Measurements from ENCODE around the gene GNG2. TPM values are rescaled to one million over a fixed set of nuclear protein-coding genes. Genes with fewer than 3 reads are reported as not detected.

The GNG2 gene
- total and polyA plus RNA-seq, 4 donors = 102 to 347 (median 229) TPM

DNA sequence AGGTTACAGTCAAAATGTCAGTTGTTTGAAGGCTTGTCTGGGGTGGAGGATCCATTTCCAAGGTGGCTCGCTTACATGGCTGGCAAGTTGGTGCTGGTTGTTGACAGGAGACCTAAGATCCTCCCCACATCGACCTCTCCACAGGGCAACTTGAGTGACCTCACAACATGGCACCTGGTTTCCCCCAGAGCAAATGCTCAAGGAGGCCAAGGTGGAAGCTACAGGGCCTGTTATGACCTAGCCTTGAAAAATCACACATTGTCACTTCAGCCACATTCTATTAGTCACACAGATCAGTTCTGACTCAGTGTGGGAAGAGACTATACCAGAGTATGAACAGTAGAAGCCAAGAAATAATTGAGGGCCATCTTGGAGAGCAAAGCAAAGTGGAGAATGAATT, 11.3 kb upstream of the GNG2 start:
- WGBS (ENCODE audit: insufficient coverage) = 100% methylated on average over 1 of the region's 2 CpGs
- Histone ChIP-seq H3K27me3 (ENCODE audit: control insufficient read depth, insufficient read depth, low read length) (no peaks in the 10 kb centered on the region), H3K27ac (ENCODE audit: low read depth, low read length) (no peak overlapping the region), H3K36me3 (ENCODE audit: control insufficient read depth, insufficient read depth, low read length) (no peaks in the 10 kb centered on the region), H3K9me3 (ENCODE audit: control insufficient read depth, insufficient read depth, low read length) (no peaks in the 10 kb centered on the region), H3K4me3 (ENCODE audit: low read depth, low read length) (no peak overlapping the region), H3K4me1 (ENCODE audit: control insufficient read depth, insufficient read depth, low read length) (peaks cover 9% of the 10 kb centered on the region)
- DNase-seq (ENCODE audit: low read depth in 4 of 6, low spot score in 6 of 6) = no peak

GRCh38 chr14:51850651-51851050, 9.8 kb upstream of the GNG2 start:
- WGBS (ENCODE audit: insufficient coverage) = no CpG with 5 or more reads among the region's 1 CpG
- no peaks in the 10 kb centered on the region for H3K27me3 ChIP-seq (ENCODE audit: control insufficient read depth, insufficient read depth, low read length)
- H3K36me3 ChIP-seq (ENCODE audit: control insufficient read depth, insufficient read depth, low read length) = no peaks in the 10 kb centered on the region
- no peak overlapping the region for H3K4me3 ChIP-seq (ENCODE audit: low read depth, low read length)
- no peak overlapping the region for H3K27ac ChIP-seq (ENCODE audit: low read depth, low read length)
- peaks cover 12% of the 10 kb centered on the region for H3K4me1 ChIP-seq (ENCODE audit: control insufficient read depth, insufficient read depth, low read length)
- no peak for DNase-seq (ENCODE audit: low read depth in 4 of 6, low spot score in 6 of 6)
- no peaks in the 10 kb centered on the region for H3K9me3 ChIP-seq (ENCODE audit: control insufficient read depth, insufficient read depth, low read length)

DNA sequence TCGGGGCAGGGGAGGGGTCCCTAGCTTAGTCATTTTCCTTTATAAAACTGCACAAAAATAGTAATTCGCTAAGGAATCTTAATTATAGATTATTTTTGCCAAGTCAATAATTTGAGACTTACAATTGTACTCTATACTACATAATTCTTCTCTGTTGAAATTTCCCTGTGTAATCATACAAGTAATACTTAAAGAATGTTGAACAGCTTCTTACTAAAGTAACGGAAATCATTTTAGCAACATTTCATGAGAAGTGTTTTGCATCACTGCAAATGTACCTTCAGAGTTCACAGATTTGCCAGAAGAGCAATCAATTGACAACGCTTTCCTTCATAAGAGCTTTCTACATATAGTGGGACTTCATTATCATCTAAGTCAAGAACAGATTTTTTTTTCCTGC, 7.9 kb upstream of the GNG2 start:
- Histone ChIP-seq H3K4me1 (ENCODE audit: control insufficient read depth, insufficient read depth, low read length) (peaks cover 6% of the 10 kb centered on the region), H3K9me3 (ENCODE audit: control insufficient read depth, insufficient read depth, low read length) (no peaks in the 10 kb centered on the region), H3K36me3 (ENCODE audit: control insufficient read depth, insufficient read depth, low read length) (no peaks in the 10 kb centered on the region), H3K27me3 (ENCODE audit: control insufficient read depth, insufficient read depth, low read length) (no peaks in the 10 kb centered on the region), H3K4me3 (ENCODE audit: low read depth, low read length) (no peak overlapping the region), H3K27ac (ENCODE audit: low read depth, low read length) (no peak overlapping the region)
- no peak for DNase-seq (ENCODE audit: low read depth in 4 of 6, low spot score in 6 of 6)
- no CpG with 5 or more reads among the region's 4 CpGs for WGBS (ENCODE audit: insufficient coverage)

GRCh38 chr14:51855234-51855633, 5.2 kb upstream of the GNG2 start:
- 60% methylated on average over 1 of the region's 3 CpGs for WGBS (ENCODE audit: insufficient coverage)

DNA sequence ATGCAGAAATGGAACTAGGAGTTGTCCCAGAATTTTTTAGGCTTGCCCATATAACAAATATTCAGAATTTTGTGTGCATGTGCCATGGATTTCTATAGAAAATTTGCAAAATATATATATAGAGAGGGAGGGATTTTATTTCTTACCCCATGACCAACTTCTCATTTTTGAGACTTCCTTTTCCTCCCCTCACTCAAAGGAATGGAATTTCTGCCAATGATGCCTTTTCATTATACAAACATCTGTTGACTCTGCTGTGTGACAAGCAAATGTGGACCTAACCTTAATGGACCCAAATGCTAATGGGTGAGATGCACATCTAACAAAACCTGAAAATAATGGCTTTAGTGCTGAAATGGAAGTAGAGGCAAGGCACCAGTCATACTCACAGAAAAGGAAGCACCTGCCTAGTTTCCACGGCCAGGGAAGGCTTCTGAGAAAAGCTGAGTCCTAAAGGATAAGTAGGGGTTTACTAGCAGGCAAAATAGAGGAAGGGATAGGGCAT, 3.6 kb upstream of the GNG2 start:
- no peaks in the 10 kb centered on the region for H3K9me3 ChIP-seq (ENCODE audit: control insufficient read depth, insufficient read depth, low read length)
- H3K36me3 ChIP-seq (ENCODE audit: control insufficient read depth, insufficient read depth, low read length) = no peaks in the 10 kb centered on the region
- WGBS (ENCODE audit: insufficient coverage) = 89% methylated on average over 1 of the region's 1 CpG
- no peak for DNase-seq (ENCODE audit: low read depth in 4 of 6, low spot score in 6 of 6)
- H3K27me3 ChIP-seq (ENCODE audit: control insufficient read depth, insufficient read depth, low read length) = no peaks in the 10 kb centered on the region
- peaks cover 11% of the 10 kb centered on the region for H3K4me1 ChIP-seq (ENCODE audit: control insufficient read depth, insufficient read depth, low read length)
- H3K27ac ChIP-seq (ENCODE audit: low read depth, low read length) = no peak overlapping the region
- H3K4me3 ChIP-seq (ENCODE audit: low read depth, low read length) = no peak overlapping the region

More at GRCh38 chr14:51855234-51855633, 5.2 kb upstream of the GNG2 start:
- Histone ChIP-seq H3K27me3 (ENCODE audit: control insufficient read depth, insufficient read depth, low read length) (no peaks in the 10 kb centered on the region), H3K27ac (ENCODE audit: low read depth, low read length) (peak overlapping the region; percentile 64), H3K36me3 (ENCODE audit: control insufficient read depth, insufficient read depth, low read length) (no peaks in the 10 kb centered on the region), H3K4me1 (ENCODE audit: control insufficient read depth, insufficient read depth, low read length) (peaks cover 10% of the 10 kb centered on the region), H3K4me3 (ENCODE audit: low read depth, low read length) (no peak overlapping the region), H3K9me3 (ENCODE audit: control insufficient read depth, insufficient read depth, low read length) (no peaks in the 10 kb centered on the region)
- DNase-seq (ENCODE audit: low read depth in 4 of 6, low spot score in 6 of 6) = peak in 2 of 6 donors; percentile 40 to 41

DNA sequence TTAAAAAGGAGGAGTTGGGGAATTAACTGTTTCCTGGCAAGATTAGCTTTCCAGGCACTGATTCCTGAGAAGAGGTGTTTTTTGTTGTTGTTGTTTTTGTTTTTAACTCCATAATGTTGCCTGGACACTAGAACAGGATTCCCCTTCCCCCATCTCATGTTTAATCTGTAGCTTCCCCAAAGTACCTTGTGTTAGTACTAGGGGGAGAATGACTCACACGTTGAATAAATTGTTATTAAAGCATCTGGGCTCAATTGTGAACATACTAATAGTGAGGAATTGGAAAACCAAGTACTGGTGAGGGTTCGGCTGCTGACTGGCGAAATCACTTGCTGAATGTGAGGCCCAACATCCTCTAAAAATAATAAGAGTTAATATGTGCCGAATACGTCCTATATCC, 1.3 kb upstream of the GNG2 start:
- no peaks in the 10 kb centered on the region for H3K27me3 ChIP-seq (ENCODE audit: control insufficient read depth, insufficient read depth, low read length)
- no peak overlapping the region for H3K27ac ChIP-seq (ENCODE audit: low read depth, low read length)
- no peak overlapping the region for H3K4me3 ChIP-seq (ENCODE audit: low read depth, low read length)
- peaks cover 11% of the 10 kb centered on the region for H3K4me1 ChIP-seq (ENCODE audit: control insufficient read depth, insufficient read depth, low read length)
- H3K9me3 ChIP-seq (ENCODE audit: control insufficient read depth, insufficient read depth, low read length) = no peaks in the 10 kb centered on the region
- no peaks in the 10 kb centered on the region for H3K36me3 ChIP-seq (ENCODE audit: control insufficient read depth, insufficient read depth, low read length)
- WGBS (ENCODE audit: insufficient coverage) = 68% methylated on average over 3 of the region's 5 CpGs
- no peak for DNase-seq (ENCODE audit: low read depth in 4 of 6, low spot score in 6 of 6)

DNA sequence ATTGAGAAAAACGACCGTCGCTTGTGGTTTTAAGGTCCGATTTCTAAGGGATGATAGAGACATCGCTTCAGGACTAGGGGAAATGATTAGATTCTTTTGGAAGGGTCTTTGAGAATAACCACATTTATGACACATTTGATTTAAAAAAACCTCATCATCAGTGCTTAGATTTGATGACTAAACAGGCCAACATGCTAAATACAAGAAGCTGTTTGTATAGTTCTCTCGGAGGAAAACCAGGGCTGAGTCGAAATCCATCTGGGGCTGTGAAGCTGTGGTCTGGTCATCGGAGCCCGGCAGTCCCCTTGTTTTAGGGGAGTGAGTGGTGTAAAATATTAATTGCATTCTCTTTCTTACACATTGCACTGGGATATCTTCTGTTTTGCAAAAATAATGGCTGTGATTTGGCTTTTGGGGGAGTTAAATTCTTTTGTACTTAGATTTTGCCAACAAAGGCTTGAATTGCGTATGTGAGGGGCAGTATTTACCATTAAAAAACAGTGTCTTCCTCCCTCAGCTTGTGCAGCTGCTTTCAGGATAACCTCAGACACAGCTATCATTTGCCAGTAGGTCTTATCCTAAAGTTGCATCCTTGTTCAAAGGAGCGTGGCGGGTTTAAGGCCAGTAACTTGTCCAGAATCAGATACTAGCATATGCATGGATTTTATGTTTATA, 550 bp downstream of the GNG2 start:
- peak overlapping the region; percentile 93 for H3K27ac ChIP-seq (ENCODE audit: low read depth, low read length)
- no peaks in the 10 kb centered on the region for H3K9me3 ChIP-seq (ENCODE audit: control insufficient read depth, insufficient read depth, low read length)
- H3K4me3 ChIP-seq (ENCODE audit: low read depth, low read length) = peak overlapping the region; percentile 67
- no peaks in the 10 kb centered on the region for H3K27me3 ChIP-seq (ENCODE audit: control insufficient read depth, insufficient read depth, low read length)
- peak in 2 of 6 donors; percentile 55 to 82 for DNase-seq (ENCODE audit: low read depth in 4 of 6, low spot score in 6 of 6)
- H3K36me3 ChIP-seq (ENCODE audit: control insufficient read depth, insufficient read depth, low read length) = no peaks in the 10 kb centered on the region
- peaks cover 7% of the 10 kb centered on the region for H3K4me1 ChIP-seq (ENCODE audit: control insufficient read depth, insufficient read depth, low read length)
- WGBS (ENCODE audit: insufficient coverage) = 0% methylated on average over 1 of the region's 12 CpGs

DNA sequence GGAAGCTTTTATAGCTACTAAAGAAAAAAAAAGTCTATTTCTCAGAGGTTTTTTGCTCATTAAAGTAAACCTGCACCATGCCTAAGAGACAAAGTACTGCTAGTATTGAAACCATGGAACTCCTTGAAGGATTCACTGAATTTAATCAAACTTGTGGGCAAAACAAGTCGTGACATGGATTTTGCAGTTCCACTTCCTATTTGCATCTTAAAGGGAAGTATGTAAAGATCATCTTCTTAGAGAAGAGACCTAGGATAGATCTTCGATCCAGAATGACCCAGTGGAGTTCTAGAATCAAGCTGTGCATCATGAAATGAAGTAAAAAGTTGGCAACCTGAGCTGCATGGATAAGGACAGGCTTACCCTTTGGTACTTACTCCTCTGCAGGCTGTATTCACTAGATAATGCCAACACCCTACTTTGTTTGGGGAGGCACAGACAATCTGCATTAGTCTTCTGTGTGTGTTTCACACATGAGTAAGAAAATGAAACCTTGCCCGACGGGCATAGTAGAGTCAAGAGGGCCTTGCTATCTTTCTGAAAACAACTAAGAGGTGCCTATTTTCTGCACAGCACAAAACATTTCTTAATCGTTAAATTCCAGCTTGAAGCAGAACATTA, 1.9 kb downstream of the GNG2 start:
- WGBS (ENCODE audit: insufficient coverage) = 0% methylated on average over 1 of the region's 5 CpGs
- Histone ChIP-seq H3K4me1 (ENCODE audit: control insufficient read depth, insufficient read depth, low read length) (peaks cover 9% of the 10 kb centered on the region), H3K36me3 (ENCODE audit: control insufficient read depth, insufficient read depth, low read length) (no peaks in the 10 kb centered on the region), H3K27ac (ENCODE audit: low read depth, low read length) (peak overlapping the region; percentile 93), H3K9me3 (ENCODE audit: control insufficient read depth, insufficient read depth, low read length) (no peaks in the 10 kb centered on the region), H3K27me3 (ENCODE audit: control insufficient read depth, insufficient read depth, low read length) (no peaks in the 10 kb centered on the region), H3K4me3 (ENCODE audit: low read depth, low read length) (peak overlapping the region; percentile 67)
- peak in 2 of 6 donors; percentile 41 to 63 for DNase-seq (ENCODE audit: low read depth in 4 of 6, low spot score in 6 of 6)

- H3K27me3 ChIP-seq (ENCODE audit: control insufficient read depth, insufficient read depth, low read length) = no peaks in the 10 kb centered on the region
- H3K4me3 ChIP-seq (ENCODE audit: low read depth, low read length) = peak overlapping the region; percentile 67
- H3K36me3 ChIP-seq (ENCODE audit: control insufficient read depth, insufficient read depth, low read length) = no peaks in the 10 kb centered on the region
- WGBS (ENCODE audit: insufficient coverage) = no CpG with 5 or more reads among the region's 1 CpG
- DNase-seq (ENCODE audit: low read depth in 4 of 6, low spot score in 6 of 6) = peak in 2 of 6 donors; percentile 46 to 60
- peak overlapping the region; percentile 93 for H3K27ac ChIP-seq (ENCODE audit: low read depth, low read length)
- no peaks in the 10 kb centered on the region for H3K9me3 ChIP-seq (ENCODE audit: control insufficient read depth, insufficient read depth, low read length)
- peaks cover 9% of the 10 kb centered on the region for H3K4me1 ChIP-seq (ENCODE audit: control insufficient read depth, insufficient read depth, low read length)
These were observed 2.4 kb downstream of the GNG2 start for GRCh38 chr14:51862860-51863259.

Measured in spinal cord (tissue), 10 donors.